ENCODE results near the gene LRRC4C. TPM values are rescaled to one million over a fixed set of nuclear protein-coding genes. Genes with fewer than 3 reads are reported as not detected.

LRRC4C gene
- total and polyA plus RNA-seq, 2 donors (not counting 3 experiments of a cell fraction or from before 2014, with no cell fraction given) = not detected

DNA sequence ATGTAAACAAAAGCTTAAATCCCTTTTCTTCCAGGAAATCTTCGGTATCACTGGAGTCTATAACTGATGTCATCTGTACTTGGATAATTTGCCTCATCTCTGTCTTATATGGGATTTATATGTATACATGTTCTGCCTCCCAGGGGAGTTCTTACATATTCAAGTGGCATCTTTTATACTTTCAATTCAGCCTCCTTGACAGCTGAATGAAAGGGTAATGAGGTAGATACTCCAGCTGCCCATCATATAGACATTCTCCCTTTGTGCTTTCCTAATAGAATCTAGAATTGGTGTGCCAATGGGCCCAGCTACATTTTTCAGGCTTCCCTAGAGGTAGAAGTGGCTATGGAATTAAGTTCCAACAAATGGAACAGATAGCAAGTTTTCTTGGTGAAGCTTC is 223.8 kb downstream of the LRRC4C start:
- H3K9ac ChIP-seq (replicated peaks; ENCODE audit: extremely low read depth, insufficient read depth, low read length) = no peak overlapping the region
- no peaks in the 10 kb centered on the region for H3K9me1 ChIP-seq (replicated peaks; ENCODE audit: control insufficient read depth, extremely low read depth, insufficient read depth, low read length)
- no peak overlapping the region for H3K4me3 ChIP-seq (replicated peaks in 1 of 3; ENCODE audit: insufficient read depth in 1 of 3, low read depth in 1 of 3, low read length in 3 of 3)
- H3K4me2 ChIP-seq (ENCODE audit: insufficient read depth, low read length) = no peak overlapping the region
- H3K27ac ChIP-seq (ENCODE audit: insufficient read depth, low read depth, low read length) = no peak overlapping the region
- no peaks in the 10 kb centered on the region for H3K36me3 ChIP-seq (ENCODE audit: control insufficient read depth in 2 of 2, extremely low read depth in 1 of 2, insufficient read depth in 2 of 2, low read length in 2 of 2)
- no peak for DNase-seq (ENCODE audit: low read depth, low spot score)
- ChIA-PET CTCF (no interaction called here), POLR2A (no interaction called here)
- no peak overlapping the region for H2AFZ ChIP-seq (ENCODE audit: low read depth, low read length)
- TF ChIP-seq CTCF (IDR thresholded peaks at IDR 0.05; ENCODE audit: extremely low read depth in 1 of 2, insufficient read depth in 1 of 2, low read depth in 1 of 2, low read length in 2 of 2) = no peak
- no peak for TF ChIP-seq POLR2AphosphoS5 (IDR thresholded peaks at IDR 0.05; ENCODE audit: insufficient read depth, low read depth, low read length)
- TF ChIP-seq MYC (IDR thresholded peaks at IDR 0.05; ENCODE audit: low read depth, low read length) = no peak
- TF ChIP-seq, protein P1, sequence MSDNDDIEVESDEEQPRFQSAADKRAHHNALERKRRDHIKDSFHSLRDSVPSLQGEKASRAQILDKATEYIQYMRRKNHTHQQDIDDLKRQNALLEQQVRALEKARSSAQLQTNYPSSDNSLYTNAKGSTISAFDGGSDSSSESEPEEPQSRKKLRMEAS (IDR thresholded peaks at IDR 0.05; ENCODE audit: insufficient read depth, insufficient read length) = no peak
- TF ChIP-seq EZH2 (IDR thresholded peaks at IDR 0.05; ENCODE audit: borderline replicate concordance, low read depth, low read length, severe bottlenecking) = no peak
- TF ChIP-seq FOS (IDR thresholded peaks at IDR 0.05; ENCODE audit: borderline replicate concordance, insufficient read depth, low read length) = no peak
- TF ChIP-seq GATA2 (IDR thresholded peaks at IDR 0.05; ENCODE audit: insufficient read depth, insufficient read length, low read depth, low read length) = no peak
- TF ChIP-seq POLR2A (IDR thresholded peaks at IDR 0.05; ENCODE audit: low read depth, low read length) = no peak
- TF ChIP-seq JUN (IDR thresholded peaks at IDR 0.05; ENCODE audit: borderline replicate concordance, insufficient read depth, insufficient read length, low read depth) = no peak
- BruUV-seq (replicated peaks) = no TSS peak
- H3K27me3 ChIP-seq (ENCODE audit: control insufficient read depth in 2 of 2, insufficient read depth in 2 of 2, low read length in 2 of 2) = no peaks in the 10 kb centered on the region
- dilution Hi-C loops (cut with MboI; ENCODE audit: extremely low pct_ligation_motif_present, low sequenced_read_pairs) (no loop called here), intact Hi-C loops (cut with micrococcal nuclease) (no loop called here)
- H4K20me1 ChIP-seq (replicated peaks; ENCODE audit: control insufficient read depth, extremely low read depth, insufficient read depth, low read length) = no peaks in the 10 kb centered on the region
- H3K4me1 ChIP-seq (ENCODE audit: control insufficient read depth, extremely low read depth, insufficient read depth, low read length) = no peaks in the 10 kb centered on the region
- no peaks in the 10 kb centered on the region for H3K79me2 ChIP-seq (ENCODE audit: control insufficient read depth, insufficient read depth, low read length)
- FAIRE-seq = no peak
- H3K9me3 ChIP-seq (replicated peaks; ENCODE audit: control insufficient read depth, insufficient read depth, low read length) = no peaks in the 10 kb centered on the region

Measured in endothelial cell of umbilical vein (primary cell).